Colon (tissue), 2 donors: Measurements from ENCODE around the gene TMEM156.
"Not testable (repeated sequence)": the region's sequence is repeated elsewhere in the genome, so short reads cannot be mapped to it uniquely, and the experiment has no call there.

Experiments
- FAIRE-seq: peaks from 2 replicates; lab custom pipeline; 2012; peaks lifted over from hg19 to GRCh38; lab: Jason Lieb, UNC
- donor health status: control.
- donor health status: control.

Gene TMEM156

GRCh38 chr4:38955957-38956356 is 76.3 kb downstream of the TMEM156 start:
- no peak for FAIRE-seq

- no peak for FAIRE-seq
Observed at GRCh38 chr4:38954727-38955126, 77.5 kb downstream of the TMEM156 start.

- FAIRE-seq: no peak
Observed at GRCh38 chr4:38952017-38952416, 80.2 kb downstream of the TMEM156 start.

DNA sequence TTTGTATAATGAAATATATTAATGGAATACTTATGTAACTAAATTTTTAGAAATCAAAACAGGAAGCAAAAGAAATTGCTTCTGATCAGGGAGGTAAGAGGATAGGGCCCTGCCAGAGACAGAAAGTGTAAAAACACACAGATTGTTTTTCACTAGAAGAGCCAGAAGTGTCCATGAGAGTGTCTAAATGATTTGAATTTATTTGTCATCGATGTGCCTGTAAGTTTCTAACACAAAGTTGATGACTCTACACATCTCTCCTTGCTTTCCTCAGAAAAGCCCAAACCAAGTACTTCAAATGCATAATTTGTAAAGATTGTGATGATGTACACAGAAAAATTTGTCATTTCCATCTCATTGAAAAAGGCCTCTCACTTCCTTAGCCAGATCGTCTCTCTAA is 80.6 kb downstream of the TMEM156 start:
- no peak for FAIRE-seq

- FAIRE-seq: no peak
Observed at GRCh38 chr4:38950734-38951133, 81.5 kb downstream of the TMEM156 start.

GRCh38 chr4:38950159-38950558 is 82.0 kb downstream of the TMEM156 start:
- no peak for FAIRE-seq

- FAIRE-seq: no peak
Observed at GRCh38 chr4:38949411-38950051, 82.7 kb downstream of the TMEM156 start.

DNA sequence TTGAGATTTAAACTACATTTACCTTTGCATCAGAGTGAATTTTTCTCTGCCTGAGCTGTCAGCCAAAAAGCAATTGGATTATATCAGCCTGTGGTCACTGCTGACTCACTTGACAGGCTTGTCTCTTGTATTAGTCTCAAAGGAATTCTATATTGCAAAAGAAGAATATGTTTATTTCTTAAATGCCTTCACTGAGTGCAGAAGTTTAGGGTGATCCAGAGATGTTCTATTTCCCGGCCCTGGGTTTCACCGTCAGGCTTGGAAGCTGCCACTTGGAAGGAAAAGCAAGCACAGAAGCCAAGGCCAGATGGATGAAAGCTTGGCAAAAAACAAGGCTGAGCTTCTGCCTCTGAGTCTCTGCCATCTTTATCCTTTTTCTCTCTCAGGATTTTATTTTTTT is 83.7 kb downstream of the TMEM156 start:
- no peak for FAIRE-seq

DNA sequence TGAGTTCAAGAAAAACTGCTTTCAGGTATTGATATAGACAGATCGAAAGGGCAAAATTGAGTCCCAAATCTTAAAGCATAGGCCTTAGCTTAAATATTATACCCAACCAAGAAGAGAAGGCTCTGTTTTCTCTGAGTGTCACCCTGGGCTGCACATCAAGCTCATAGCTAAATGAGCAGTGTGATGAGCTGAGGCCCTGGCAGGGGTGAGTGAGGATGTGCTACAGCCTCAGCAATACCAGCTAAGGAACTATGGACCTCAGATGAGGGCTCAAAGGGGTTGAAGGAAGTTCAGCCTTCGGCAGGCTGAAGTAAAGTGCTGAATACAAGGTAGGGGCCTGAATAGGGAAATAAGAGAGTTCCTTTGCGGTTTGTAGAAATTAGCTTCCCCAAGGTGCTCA is 85.3 kb downstream of the TMEM156 start:
- no peak for FAIRE-seq

- FAIRE-seq: no peak
Observed at GRCh38 chr4:38944440-38944839, 87.8 kb downstream of the TMEM156 start.

DNA sequence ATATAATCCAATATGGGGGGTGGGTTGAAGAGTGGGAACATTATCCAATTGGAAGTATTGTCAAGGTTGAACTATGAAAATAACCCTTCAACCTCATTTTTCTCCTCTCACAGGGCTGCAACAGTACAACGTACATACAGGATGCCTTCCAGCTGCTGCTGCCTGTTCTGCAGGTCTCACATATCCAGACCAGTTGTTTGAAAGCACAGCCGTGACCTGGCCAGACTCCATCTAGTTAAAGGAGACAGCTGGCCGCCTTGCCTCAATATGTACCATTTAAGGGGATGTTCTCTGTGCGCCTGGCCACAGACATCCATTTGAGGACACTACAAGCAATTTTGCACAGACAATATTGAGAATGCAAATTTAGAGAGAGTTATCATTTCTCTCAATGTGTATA is 88.9 kb downstream of the TMEM156 start:
- no peak for FAIRE-seq

GRCh38 chr4:38941906-38942305 is 90.3 kb downstream of the TMEM156 start:
- FAIRE-seq: not testable (repeated sequence)

- no peak for FAIRE-seq
Observed at GRCh38 chr4:38940476-38940875, 91.7 kb downstream of the TMEM156 start.

GRCh38 chr4:38939165-38939564 is 93.0 kb downstream of the TMEM156 start:
- no peak for FAIRE-seq

DNA sequence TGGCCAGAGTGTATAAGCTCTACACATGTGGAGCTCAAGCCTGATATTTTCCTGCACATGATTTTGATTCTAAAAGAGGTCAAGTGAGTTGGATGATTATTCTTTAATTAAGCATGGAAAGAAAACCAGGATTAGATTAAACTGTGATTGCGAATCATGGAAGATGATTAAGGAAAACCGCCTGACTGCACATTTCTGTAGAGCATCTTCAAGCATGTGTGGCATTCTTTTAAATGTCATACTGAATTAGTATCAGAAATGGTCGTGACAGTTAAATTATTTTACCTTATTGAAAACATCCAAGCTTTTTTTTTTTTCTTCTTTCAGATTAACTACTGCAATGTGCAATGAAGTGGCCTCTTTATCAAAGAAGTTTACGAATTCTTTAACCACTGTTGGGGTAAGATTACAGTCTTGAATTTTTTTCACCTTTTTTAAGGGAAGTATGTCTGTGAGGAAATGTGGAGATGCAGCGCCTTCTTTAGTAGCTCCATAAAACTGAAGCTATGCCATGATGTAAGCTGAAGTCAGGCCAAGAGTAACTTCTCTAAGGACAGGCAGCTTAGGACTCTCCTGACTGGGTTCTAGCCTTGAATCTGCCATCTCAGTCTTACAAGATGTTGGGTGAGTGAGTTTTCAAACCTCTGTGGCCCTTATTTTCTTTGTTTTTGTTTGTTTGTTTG is 96.7 kb downstream of the TMEM156 start:
- FAIRE-seq: no peak

GRCh38 chr4:38931125-38931524 is 101.1 kb downstream of the TMEM156 start:
- no peak for FAIRE-seq

- no peak for FAIRE-seq
Observed at GRCh38 chr4:38930707-38931106, 101.5 kb downstream of the TMEM156 start.

DNA sequence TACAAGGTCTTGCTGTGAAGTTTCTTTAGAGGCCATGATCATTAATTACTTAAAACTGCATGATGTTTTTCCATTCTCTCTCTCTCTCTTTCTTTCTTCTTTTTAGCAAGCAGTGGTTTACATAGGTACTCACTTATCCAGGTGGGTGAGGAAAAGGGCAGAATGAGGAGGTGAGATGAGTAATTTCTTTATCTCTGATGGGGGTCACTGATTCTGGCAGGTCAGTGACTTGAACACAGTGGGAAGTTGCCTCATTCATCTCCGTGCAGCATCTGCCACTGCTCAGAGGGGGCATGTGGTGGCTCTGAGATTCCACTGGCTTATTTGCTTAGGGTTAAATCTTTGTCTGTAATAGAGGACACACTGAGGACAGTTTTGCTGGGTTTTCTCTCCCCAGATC is 102.0 kb downstream of the TMEM156 start:
- FAIRE-seq: no peak

DNA sequence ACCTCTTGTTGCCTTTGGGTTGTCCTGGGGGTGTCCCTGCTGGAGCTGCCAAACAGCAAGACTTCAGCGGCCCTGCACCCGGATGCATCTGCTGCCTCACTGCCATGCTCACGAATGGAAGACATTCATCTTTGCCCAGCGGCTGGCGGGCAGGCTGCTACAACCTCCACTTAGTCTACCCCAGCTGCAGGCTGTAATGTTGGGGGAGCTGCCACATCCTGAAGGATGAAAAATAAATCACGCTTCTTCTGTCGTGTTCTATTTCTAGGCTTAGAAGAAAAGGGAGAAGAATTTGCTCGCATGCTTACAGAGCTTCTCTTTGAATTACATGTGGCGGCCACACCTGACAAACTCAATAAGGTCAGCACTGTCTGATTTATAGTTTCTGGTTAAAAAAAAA is 103.2 kb downstream of the TMEM156 start:
- no peak for FAIRE-seq

GRCh38 chr4:38928568-38928967 is 103.6 kb downstream of the TMEM156 start:
- no peak for FAIRE-seq

DNA sequence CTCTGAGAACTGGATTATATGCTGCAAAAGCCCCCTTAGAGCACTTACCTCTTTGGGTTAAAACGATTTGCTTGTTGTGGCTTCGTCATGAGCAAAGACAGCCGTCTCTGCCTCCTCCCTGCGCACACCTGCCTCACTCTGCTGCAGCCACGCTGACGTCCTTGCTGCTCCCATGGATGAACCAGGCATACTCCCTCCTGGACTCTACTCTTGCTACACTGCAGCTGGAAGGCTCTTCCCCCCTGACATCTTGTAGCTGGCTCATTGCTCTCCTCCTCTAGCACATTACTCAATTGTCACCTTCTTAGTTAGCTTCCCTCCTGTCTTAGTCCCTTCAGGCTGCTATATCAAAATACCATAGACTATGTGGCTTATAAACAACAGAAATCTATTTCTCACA is 105.3 kb downstream of the TMEM156 start:
- FAIRE-seq: no peak

DNA sequence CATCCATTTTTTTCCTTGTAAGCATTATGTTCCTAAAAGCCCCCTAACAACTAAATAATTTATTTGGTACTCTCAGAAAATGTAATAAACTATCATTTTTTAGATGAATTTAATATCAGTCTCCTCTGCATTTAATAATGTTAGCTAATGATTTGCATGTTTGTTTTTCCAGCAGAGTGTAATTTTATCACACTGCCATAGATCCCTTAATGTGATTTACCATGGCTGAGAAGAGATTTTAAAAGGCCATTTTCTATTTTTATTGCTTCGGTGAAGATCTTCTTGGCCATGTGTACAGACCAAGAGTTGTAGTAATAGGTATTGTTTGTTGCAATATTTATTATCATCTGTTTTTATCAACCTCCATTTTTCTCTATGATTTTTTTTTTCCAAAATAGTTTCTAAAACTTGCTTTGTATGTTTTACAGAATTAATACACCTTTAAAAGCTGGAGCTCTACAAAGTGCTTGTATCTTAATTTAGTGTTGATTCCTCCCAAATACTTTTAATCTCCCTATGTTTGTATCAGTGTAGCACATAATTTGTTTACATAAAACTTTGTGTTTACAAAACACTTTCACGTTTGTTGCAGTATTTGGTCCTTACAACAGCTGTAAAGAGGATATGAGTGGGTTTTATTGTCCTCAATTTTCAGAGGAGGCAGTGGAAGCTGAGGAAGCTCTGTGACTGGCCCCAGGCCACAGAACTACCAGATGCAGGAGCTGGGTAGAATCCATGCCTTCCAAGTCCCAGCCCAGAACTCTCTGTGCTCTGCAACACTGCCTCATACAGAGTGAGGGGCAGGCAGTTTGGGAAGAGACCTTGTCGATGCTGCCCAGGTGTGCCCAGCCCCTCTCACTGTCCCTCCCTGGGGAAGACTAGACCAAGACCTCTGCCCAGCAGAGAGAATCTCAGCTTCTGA is 106.5 kb downstream of the TMEM156 start:
- FAIRE-seq: no peak

DNA sequence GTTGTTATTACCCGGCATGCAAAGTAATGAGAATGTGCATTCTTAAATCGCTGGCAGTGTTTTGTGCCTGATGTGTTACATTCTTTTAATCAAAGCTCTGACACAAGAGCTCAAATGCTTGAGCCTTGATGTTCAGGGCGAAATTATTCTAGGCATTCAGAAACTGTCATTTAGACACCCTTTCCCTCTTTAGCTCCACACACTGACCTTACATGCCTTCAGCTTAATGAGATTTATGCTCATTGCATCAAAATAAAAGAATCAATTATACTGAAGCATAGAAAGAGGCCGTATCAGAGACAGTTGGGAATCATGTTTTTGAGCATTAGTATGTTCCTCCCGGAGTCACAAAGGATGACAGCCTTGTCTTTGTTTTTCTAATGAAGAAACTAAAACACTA is 107.9 kb downstream of the TMEM156 start:
- no peak for FAIRE-seq
